Liver (tissue), 9 donors: ENCODE results near the gene DTX4. TPM values are rescaled to one million over a fixed set of nuclear protein-coding genes. Genes with fewer than 3 reads are reported as not detected.
A peak's percentile ranks its signal among the peaks of the same experiment; 100 is the strongest.

ENCODE experiments used
- DNase-seq: peaks from one replicate; pipeline ENCODE4 v3.0.0-alpha.2; 2017; ENCODE audit warnings: low spot score
- H3K27ac ChIP-seq, 2 donors: one replicate each; pipeline ENCODE4 v1.7.0; 2013; ENCODE audit warnings: inconsistent platforms in 2 of 2, low read length in 2 of 2, control low read depth in 1 of 2, low read depth in 1 of 2, mild to moderate bottlenecking in 1 of 2
- H3K27me3 ChIP-seq, 4 donors: one replicate each; pipeline versions ENCODE4 v1.6.1 to v1.7.0; 2013; ENCODE audit warnings: low read length in 3 of 4, inconsistent platforms in 1 of 4, mild to moderate bottlenecking in 1 of 4, moderate library complexity in 1 of 4; ENCODE audit not compliant: control insufficient read depth in 4 of 4, insufficient read depth in 4 of 4
- H3K36me3 ChIP-seq, 4 donors: one replicate each; pipeline versions ENCODE4 v1.6.1 to v1.7.0; 2013; ENCODE audit warnings: low read length in 3 of 4, mild to moderate bottlenecking in 3 of 4, low read depth in 1 of 4, moderate library complexity in 1 of 4; ENCODE audit not compliant: control insufficient read depth in 4 of 4, insufficient read depth in 3 of 4
- H3K4me1 ChIP-seq, 4 donors: one replicate each; pipeline versions ENCODE4 v1.6.1 to v1.7.0; 2013; ENCODE audit warnings: low read length in 3 of 4, mild to moderate bottlenecking in 3 of 4, moderate library complexity in 1 of 4; ENCODE audit not compliant: control insufficient read depth in 4 of 4, insufficient read depth in 4 of 4
- H3K4me3 ChIP-seq, 3 donors: one replicate each; pipeline versions ENCODE4 v1.6.1 to v1.7.0; 2013; ENCODE audit warnings: low read length in 3 of 3, control low read depth in 1 of 3, low read depth in 1 of 3, mild to moderate bottlenecking in 1 of 3
- H3K9ac ChIP-seq, 2 donors: one replicate each; pipeline ENCODE4 v1.7.0; 2013; ENCODE audit warnings: low read length in 2 of 2, mild to moderate bottlenecking in 2 of 2, moderate library complexity in 2 of 2, control low read depth in 1 of 2, low read depth in 1 of 2
- H3K9me3 ChIP-seq, 4 donors: one replicate each; pipeline versions ENCODE4 v1.6.1 to v1.7.0; 2013; ENCODE audit warnings: low read length in 3 of 4; ENCODE audit not compliant: control insufficient read depth in 4 of 4
- EGR1 ChIP-seq, 2 donors: IDR thresholded peaks; 2 replicates each; pipeline ENCODE4 v1.6.1; 2016 to 2018; ENCODE audit warnings: antibody characterized with exemption in 2 of 2, low read depth in 2 of 2
- FOXA2 ChIP-seq: IDR thresholded peaks from 2 replicates; pipeline ENCODE4 v1.6.1; 2016; ENCODE audit warnings: antibody characterized with exemption
- GABPA ChIP-seq, 2 donors: IDR thresholded peaks in 1 of 2; conservative IDR thresholded peaks in 1 of 2; 2 replicates each; pipeline ENCODE4 v1.6.1; 2016; ENCODE audit warnings: antibody characterized with exemption in 2 of 2, mild to moderate bottlenecking in 1 of 2, moderate library complexity in 1 of 2
- HNF4A ChIP-seq, 2 donors: conservative IDR thresholded peaks; 2 replicates each; pipeline ENCODE4 v1.6.1; 2016; ENCODE audit warnings: antibody characterized with exemption in 2 of 2, mild to moderate bottlenecking in 2 of 2
- HNF4G ChIP-seq: IDR thresholded peaks from 2 replicates; pipeline ENCODE4 v1.6.1; 2016; ENCODE audit warnings: antibody characterized with exemption
- JUND ChIP-seq, 2 donors: IDR thresholded peaks; 2 replicates each; pipeline ENCODE4 v1.6.1; 2016; ENCODE audit warnings: antibody characterized with exemption in 2 of 2
- NR2F2 ChIP-seq: IDR thresholded peaks from 2 replicates; pipeline ENCODE4 v1.6.1; 2016; ENCODE audit warnings: antibody characterized with exemption
- RXRA ChIP-seq, 2 donors: IDR thresholded peaks; 2 replicates each; pipeline ENCODE4 v1.6.1; 2017 to 2018; ENCODE audit warnings: antibody characterized with exemption in 2 of 2, mild to moderate bottlenecking in 1 of 2
- SP1 ChIP-seq: IDR thresholded peaks from 2 replicates; pipeline ENCODE4 v1.6.1; 2018; ENCODE audit warnings: antibody characterized with exemption, mild to moderate bottlenecking
- TAF1 ChIP-seq: conservative IDR thresholded peaks from 2 replicates; pipeline ENCODE4 v1.6.1; 2016; ENCODE audit warnings: antibody characterized with exemption, mild to moderate bottlenecking
- YY1 ChIP-seq: IDR thresholded peaks from 2 replicates; pipeline ENCODE4 v1.6.1; 2016; ENCODE audit warnings: antibody characterized with exemption, mild to moderate bottlenecking
- WGBS: extraction: QIAGEN DNeasy Blood & Tissue Kit; methylation state at CpG from one replicate; pipeline ENCODE4 v1.1.7; 2013; 5-methylcytosine and 5-hydroxymethylcytosine counted together
- polyA plus RNA-seq, 2 donors: library from polyadenylated mRNA; stranded (reverse) in 1 of 2; unstranded in 1 of 2; fragments of 200-250 nt in 1 of 2; fragments of >200 nt in 1 of 2; fragmentation: Nextera tagmentation in 1 of 2; extraction: Ambion mirVana in 1 of 2; gene quantifications; one replicate each; pipeline versions ENCODE4 v1.2.1 to v1.2.3, GENCODE V29; 2013 to 2015
- total RNA-seq, 2 donors: library from RNA; depleted of rRNA; stranded (reverse); fragments of >200 nt; gene quantifications; one replicate each; pipeline ENCODE4 v1.2.3, GENCODE V29; 2014
- TF ChIP-seq, protein P1 (sequence below): IDR thresholded peaks from 2 replicates; pipeline ENCODE4 v1.6.1; 2016; ENCODE audit warnings: antibody characterized with exemption
- TF ChIP-seq, protein P2 (sequence below): IDR thresholded peaks from 2 replicates; pipeline ENCODE4 v1.6.1; 2016; ENCODE audit warnings: antibody characterized with exemption
- TF ChIP-seq, protein P3 (sequence below): IDR thresholded peaks from 2 replicates; pipeline ENCODE4 v1.6.1; 2016; ENCODE audit warnings: antibody characterized with exemption, mild to moderate bottlenecking
- TF ChIP-seq, protein P4 (sequence below): IDR thresholded peaks from 2 replicates; pipeline ENCODE4 v1.6.1; 2016; ENCODE audit warnings: antibody characterized with exemption
- donor health status: healthy.
- donor health status: healthy.
- donor health status: healthy.
- donor health status: healthy.
- donor health status: healthy.

The DTX4 gene
- total and polyA plus RNA-seq, 4 donors, result 7.5 to 21.4 (median 14.3) TPM

DNA sequence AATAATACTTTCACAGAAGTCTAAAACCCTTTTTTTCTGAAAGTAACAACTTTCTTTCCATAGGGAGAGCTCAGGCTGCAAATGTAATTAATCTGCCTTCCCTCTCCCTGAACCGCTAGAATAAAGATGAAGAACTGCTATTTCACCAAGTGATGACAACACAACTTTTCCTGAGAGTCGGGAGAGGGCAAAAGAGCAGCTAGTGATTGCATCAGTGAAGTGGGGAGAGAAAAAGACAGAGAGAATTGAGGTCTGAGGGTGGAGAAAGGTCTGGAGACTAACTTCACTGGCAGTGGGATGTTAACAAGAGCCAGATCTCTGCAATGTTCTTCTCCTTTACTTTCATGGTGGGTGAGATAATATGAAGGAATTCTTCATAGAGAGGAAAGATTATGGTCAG, 51.7 kb downstream of the DTX4 start:
- DNase-seq, result no peak
- no peaks in the 10 kb centered on the region for H3K9me3 ChIP-seq
- H3K36me3 ChIP-seq, result no peaks in the 10 kb centered on the region
- no peak overlapping the region for H3K4me3 ChIP-seq
- WGBS, result 42% methylated on average over 2 of the region's 2 CpGs
- H3K4me1 ChIP-seq, result no peaks in the 10 kb centered on the region
- peak overlapping the region; percentile 36 to 51 for H3K27ac ChIP-seq
- H3K9ac ChIP-seq, result no peak overlapping the region
- TF ChIP-seq SP1 (no peak), JUND (IDR thresholded peaks at IDR 0.05) (no peak), RXRA (IDR thresholded peaks at IDR 0.05) (no peak), NR2F2 (no peak), HNF4G (no peak), YY1 (no peak), GABPA (IDR thresholded peaks at IDR 0.05 in 1 of 2, conservative IDR thresholded peaks at IDR 0.05 in 1 of 2) (no peak), TAF1 (no peak), FOXA2 (no peak)
- TF ChIP-seq, protein P1, sequence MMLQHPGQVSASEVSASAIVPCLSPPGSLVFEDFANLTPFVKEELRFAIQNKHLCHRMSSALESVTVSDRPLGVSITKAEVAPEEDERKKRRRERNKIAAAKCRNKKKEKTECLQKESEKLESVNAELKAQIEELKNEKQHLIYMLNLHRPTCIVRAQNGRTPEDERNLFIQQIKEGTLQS, result no peak
- TF ChIP-seq, protein P2, sequence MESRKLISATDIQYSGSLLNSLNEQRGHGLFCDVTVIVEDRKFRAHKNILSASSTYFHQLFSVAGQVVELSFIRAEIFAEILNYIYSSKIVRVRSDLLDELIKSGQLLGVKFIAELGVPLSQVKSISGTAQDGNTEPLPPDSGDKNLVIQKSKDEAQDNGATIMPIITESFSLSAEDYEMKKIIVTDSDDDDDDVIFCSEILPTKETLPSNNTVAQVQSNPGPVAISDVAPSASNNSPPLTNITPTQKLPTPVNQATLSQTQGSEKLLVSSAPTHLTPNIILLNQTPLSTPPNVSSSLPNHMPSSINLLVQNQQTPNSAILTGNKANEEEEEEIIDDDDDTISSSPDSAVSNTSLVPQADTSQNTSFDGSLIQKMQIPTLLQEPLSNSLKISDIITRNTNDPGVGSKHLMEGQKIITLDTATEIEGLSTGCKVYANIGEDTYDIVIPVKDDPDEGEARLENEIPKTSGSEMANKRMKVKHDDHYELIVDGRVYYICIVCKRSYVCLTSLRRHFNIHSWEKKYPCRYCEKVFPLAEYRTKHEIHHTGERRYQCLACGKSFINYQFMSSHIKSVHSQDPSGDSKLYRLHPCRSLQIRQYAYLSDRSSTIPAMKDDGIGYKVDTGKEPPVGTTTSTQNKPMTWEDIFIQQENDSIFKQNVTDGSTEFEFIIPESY, result no peak
- TF ChIP-seq, protein P3, sequence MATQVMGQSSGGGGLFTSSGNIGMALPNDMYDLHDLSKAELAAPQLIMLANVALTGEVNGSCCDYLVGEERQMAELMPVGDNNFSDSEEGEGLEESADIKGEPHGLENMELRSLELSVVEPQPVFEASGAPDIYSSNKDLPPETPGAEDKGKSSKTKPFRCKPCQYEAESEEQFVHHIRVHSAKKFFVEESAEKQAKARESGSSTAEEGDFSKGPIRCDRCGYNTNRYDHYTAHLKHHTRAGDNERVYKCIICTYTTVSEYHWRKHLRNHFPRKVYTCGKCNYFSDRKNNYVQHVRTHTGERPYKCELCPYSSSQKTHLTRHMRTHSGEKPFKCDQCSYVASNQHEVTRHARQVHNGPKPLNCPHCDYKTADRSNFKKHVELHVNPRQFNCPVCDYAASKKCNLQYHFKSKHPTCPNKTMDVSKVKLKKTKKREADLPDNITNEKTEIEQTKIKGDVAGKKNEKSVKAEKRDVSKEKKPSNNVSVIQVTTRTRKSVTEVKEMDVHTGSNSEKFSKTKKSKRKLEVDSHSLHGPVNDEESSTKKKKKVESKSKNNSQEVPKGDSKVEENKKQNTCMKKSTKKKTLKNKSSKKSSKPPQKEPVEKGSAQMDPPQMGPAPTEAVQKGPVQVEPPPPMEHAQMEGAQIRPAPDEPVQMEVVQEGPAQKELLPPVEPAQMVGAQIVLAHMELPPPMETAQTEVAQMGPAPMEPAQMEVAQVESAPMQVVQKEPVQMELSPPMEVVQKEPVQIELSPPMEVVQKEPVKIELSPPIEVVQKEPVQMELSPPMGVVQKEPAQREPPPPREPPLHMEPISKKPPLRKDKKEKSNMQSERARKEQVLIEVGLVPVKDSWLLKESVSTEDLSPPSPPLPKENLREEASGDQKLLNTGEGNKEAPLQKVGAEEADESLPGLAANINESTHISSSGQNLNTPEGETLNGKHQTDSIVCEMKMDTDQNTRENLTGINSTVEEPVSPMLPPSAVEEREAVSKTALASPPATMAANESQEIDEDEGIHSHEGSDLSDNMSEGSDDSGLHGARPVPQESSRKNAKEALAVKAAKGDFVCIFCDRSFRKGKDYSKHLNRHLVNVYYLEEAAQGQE, result no peak
- TF ChIP-seq, protein P4, sequence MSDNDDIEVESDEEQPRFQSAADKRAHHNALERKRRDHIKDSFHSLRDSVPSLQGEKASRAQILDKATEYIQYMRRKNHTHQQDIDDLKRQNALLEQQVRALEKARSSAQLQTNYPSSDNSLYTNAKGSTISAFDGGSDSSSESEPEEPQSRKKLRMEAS, result no peak
- H3K27me3 ChIP-seq, result no peaks in the 10 kb centered on the region

DNA sequence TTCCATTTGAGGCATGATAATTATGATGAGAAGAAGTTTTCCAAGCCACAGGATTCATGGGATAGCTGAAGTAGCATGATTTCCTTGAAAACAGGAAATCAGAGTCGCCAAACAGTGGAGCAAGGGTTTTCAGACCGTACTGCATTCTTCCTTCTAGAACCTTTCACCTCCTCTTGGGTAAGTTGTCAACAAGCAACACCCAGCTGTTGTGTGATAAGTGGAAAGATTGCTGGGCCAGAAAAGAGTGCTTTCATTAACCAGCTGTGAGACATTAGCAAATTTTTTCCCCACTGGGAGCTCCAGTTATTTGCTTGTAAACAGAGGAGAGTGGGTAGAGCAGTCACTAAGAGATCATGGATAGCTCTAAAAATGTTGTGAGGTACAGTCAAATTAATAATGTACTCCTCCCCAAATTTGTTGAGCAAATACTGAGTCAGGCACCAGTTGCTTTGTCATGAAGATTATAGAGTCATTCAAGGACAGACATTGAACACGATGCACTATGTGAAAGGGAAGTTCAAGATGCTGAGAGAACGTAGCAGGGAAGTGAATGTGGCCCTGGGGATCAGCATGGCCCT, 52.5 kb downstream of the DTX4 start:
- no peaks in the 10 kb centered on the region for H3K4me1 ChIP-seq
- WGBS, result 55% methylated on average over 4 of the region's 4 CpGs
- no peaks in the 10 kb centered on the region for H3K36me3 ChIP-seq
- H3K9ac ChIP-seq, result no peak overlapping the region
- H3K9me3 ChIP-seq, result no peaks in the 10 kb centered on the region
- no peak overlapping the region for H3K4me3 ChIP-seq
- peak overlapping the region; percentile 36 to 51 for H3K27ac ChIP-seq
- DNase-seq, result no peak
- H3K27me3 ChIP-seq, result no peaks in the 10 kb centered on the region
- TF ChIP-seq SP1, result no peak
- TF ChIP-seq, protein P1, result no peak
- TF ChIP-seq EGR1 (IDR thresholded peaks at IDR 0.05; ENCODE audit: low read depth in 2 of 2), result no peak
- TF ChIP-seq NR2F2, result peak; percentile 56
- peak in 1 of 2 donors; percentile 28 for TF ChIP-seq RXRA (IDR thresholded peaks at IDR 0.05)
- no peak for TF ChIP-seq HNF4A (conservative IDR thresholded peaks at IDR 0.05)
- TF ChIP-seq, protein P3, result no peak
- TF ChIP-seq FOXA2, result no peak
